K562 (cell line): ENCODE measurements around the gene SDF4. TPM values are rescaled to one million over a fixed set of nuclear protein-coding genes. Genes with fewer than 3 reads are reported as not detected.

Experiments
- CHCHD3 ChIP-seq: fragments of 250-450 bp; sonication (Bioruptor Pico); IDR thresholded peaks from 2 replicates; pipeline ENCODE4 v2.1.2; 2022; ENCODE audit warnings: mild to moderate bottlenecking
- CREB5 ChIP-seq: fragments of 250-450 bp; sonication (Bioruptor Pico); IDR thresholded peaks from 2 replicates; pipeline ENCODE4 v1.5.0; 2020; ENCODE audit warnings: mild to moderate bottlenecking
- DMBX1 ChIP-seq: fragments of 250-450 bp; sonication (Bioruptor Pico); IDR thresholded peaks from 2 replicates; pipeline ENCODE4 v1.8.0; 2022; ENCODE audit warnings: inconsistent platforms, mild to moderate bottlenecking, moderate library complexity, borderline replicate concordance
- FOXA3 ChIP-seq, 2 experiments: fragments of 450-650 bp in 1 of 2; sonication (generic) in 1 of 2; formaldehyde crosslinking; IDR thresholded peaks in 1 of 2; conservative IDR thresholded peaks in 1 of 2; 2 replicates each; pipeline versions ENCODE4 v1.4.0 to v1.8.0; 2020 to 2022; ENCODE audit warnings: mild to moderate bottlenecking in 2 of 2, missing genetic modification reagents in 1 of 2
- ILK ChIP-seq: fragments of 450-650 bp; IDR thresholded peaks from 2 replicates; pipeline ENCODE4 v1.6.1; 2016; ENCODE audit warnings: missing genetic modification characterization, low read depth, mild to moderate bottlenecking, missing compliant biosample characterization, moderate library complexity, borderline replicate concordance
- IRF2 ChIP-seq: sonication (generic); formaldehyde crosslinking; IDR thresholded peaks from 2 replicates; pipeline ENCODE4 v1.8.1; 2022; ENCODE audit warnings: mild to moderate bottlenecking, missing genetic modification reagents
- MEF2A ChIP-seq: IDR thresholded peaks from 2 replicates; pipeline ENCODE4 v1.6.1; 2011; ENCODE audit warnings: low read depth, mild to moderate bottlenecking, low read length, moderate library complexity; ENCODE audit not compliant: control insufficient read depth
- MGA ChIP-seq: fragments of 450-650 bp; IDR thresholded peaks from 2 replicates; pipeline ENCODE4 v1.6.1; 2016; ENCODE audit warnings: mild to moderate bottlenecking, moderate library complexity
- NCOR1 ChIP-seq: fragments of 450-650 bp; IDR thresholded peaks from 2 replicates; pipeline ENCODE4 v1.6.1; 2016; ENCODE audit warnings: mild to moderate bottlenecking, moderate library complexity
- SIN3A ChIP-seq, 2 experiments: fragments of 150-350 bp in 1 of 2; IDR thresholded peaks; 2 replicates each; pipeline ENCODE4 v1.6.1; 2011 to 2016; ENCODE audit warnings: borderline replicate concordance in 2 of 2, low read depth in 2 of 2, low read length in 2 of 2, mild to moderate bottlenecking in 2 of 2, moderate library complexity in 2 of 2; ENCODE audit not compliant: control insufficient read depth in 1 of 2
- SNAPC5 ChIP-seq: fragments of 250-450 bp; sonication (Bioruptor Pico); IDR thresholded peaks from 2 replicates; pipeline ENCODE4 v1.8.0; 2021; ENCODE audit warnings: moderate library complexity, mild to moderate bottlenecking, inconsistent platforms
- TAF15 ChIP-seq: fragments of 200-400 bp; formaldehyde crosslinking; IDR thresholded peaks from 2 replicates; pipeline ENCODE4 v1.6.1; 2017; ENCODE audit warnings: mild to moderate bottlenecking, low read depth, low read length, moderate library complexity
- ZNF699 ChIP-seq: fragments of 250-450 bp; sonication (Bioruptor Pico); IDR thresholded peaks from 2 replicates; pipeline ENCODE4 v1.8.0; 2021; ENCODE audit warnings: mild to moderate bottlenecking, moderate library complexity; ENCODE audit not compliant: insufficient replicate concordance
- polyA plus RNA-seq, 8 experiments: library from polyadenylated mRNA; depleted of rRNA in 4 of 8; stranded (reverse) in 5 of 8; unstranded in 3 of 8; fragments of >200 nt; fragmentation: Nextera tagmentation in 2 of 8; fragmentation: Illumina TruSeq in 1 of 8; extraction: Ambion mirVana in 2 of 8; extraction: Trizol in 1 of 8; gene quantifications; 2 replicates each; pipeline versions ENCODE4 v1.2.1 to v1.2.3, GENCODE V29; 2011 to 2014; ENCODE audit warnings: inconsistent platforms in 1 of 8, missing spikeins in 1 of 8
- total RNA-seq, 7 experiments: library from RNA; depleted of rRNA in 6 of 7; stranded (reverse); fragments of >200 nt in 6 of 7; fragmentation: Illumina TruSeq in 2 of 7; extraction: Trizol in 2 of 7; gene quantifications; 2 replicates each; pipeline versions ENCODE4 v1.2.1 to v1.2.3, GENCODE V29; 2011 to 2021; ENCODE audit warnings: low replicate concordance in 1 of 7

Gene SDF4
- total and polyA plus RNA-seq, 9 of the 15 experiments (the other 6 are each of a cell fraction or from before 2014, with no cell fraction given): 0.35 to 160 (median 65.2) TPM

- no peak for TF ChIP-seq MGA
- TF ChIP-seq ZNF699: no peak
- TF ChIP-seq SIN3A (IDR thresholded peaks at IDR 0.05; ENCODE audit: borderline replicate concordance in 2 of 2, control insufficient read depth in 1 of 2, low read depth in 2 of 2, low read length in 2 of 2): no peak
- no peak for TF ChIP-seq SNAPC5
- TF ChIP-seq CHCHD3 (CRISPR knock-in tag): no peak
- TF ChIP-seq MEF2A: no peak
- no peak for TF ChIP-seq TAF15
- no peak for TF ChIP-seq IRF2 (CRISPR knock-in tag)
- TF ChIP-seq DMBX1 (CRISPR knock-in tag): no peak
- no peak for TF ChIP-seq NCOR1
- TF ChIP-seq ILK (tag): no peak
- 0 out of 4 replicates have a peak, but pooled peaks of 1 of the 2 experiments have one; percentile 34 for TF ChIP-seq FOXA3 (CRISPR knock-in tag; conservative IDR thresholded peaks at IDR 0.05 in 1 of 2, IDR thresholded peaks at IDR 0.05 in 1 of 2)
- no peak for TF ChIP-seq CREB5 (CRISPR knock-in tag)
Measured at GRCh38 chr1:1200876-1201810, 30.7 kb downstream of the SDF4 start (continued).
